ENCODE results near the gene SOAT2. TPM values are rescaled to one million over a fixed set of nuclear protein-coding genes. Genes with fewer than 3 reads are reported as not detected.
"Not testable (repeated sequence)": the region's sequence is repeated elsewhere in the genome, so short reads cannot be mapped to it uniquely, and the experiment has no call there.

Gene SOAT2
- total RNA-seq, 1 donor from 2014 or later = not detected

- no peak for DNase-seq (ENCODE audit: low read depth in 2 of 2)
Measured at GRCh38 chr12:53145383-53146260, 42.3 kb downstream of the SOAT2 start.

GRCh38 chr12:53147181-53147580 lies 43.9 kb downstream of the SOAT2 start:
- no peak for DNase-seq (ENCODE audit: low read depth in 2 of 2)

- DNase-seq (ENCODE audit: low read depth in 2 of 2) = no peak
Measured at GRCh38 chr12:53147653-53148052, 44.4 kb downstream of the SOAT2 start.

GRCh38 chr12:53151039-53151438 lies 47.8 kb downstream of the SOAT2 start:
- no peak for DNase-seq (ENCODE audit: low read depth in 2 of 2)

GRCh38 chr12:53152390-53152789 lies 49.1 kb downstream of the SOAT2 start:
- no peak for DNase-seq (ENCODE audit: low read depth in 2 of 2)

GRCh38 chr12:53159195-53159839 lies 56.0 kb downstream of the SOAT2 start:
- peak; percentile 81 to 84 for DNase-seq (ENCODE audit: low read depth in 2 of 2)

GRCh38 chr12:53160000-53160399 lies 56.7 kb downstream of the SOAT2 start:
- no peak for DNase-seq (ENCODE audit: low read depth in 2 of 2)

- no peak for DNase-seq (ENCODE audit: low read depth in 2 of 2)
Measured at GRCh38 chr12:53160673-53161072, 57.4 kb downstream of the SOAT2 start.

GRCh38 chr12:53161119-53161911 lies 58.0 kb downstream of the SOAT2 start:
- DNase-seq (ENCODE audit: low read depth in 2 of 2) = no peak

GRCh38 chr12:53163008-53163407 lies 59.7 kb downstream of the SOAT2 start:
- not testable (repeated sequence) for DNase-seq (ENCODE audit: low read depth in 2 of 2)

- no peak for DNase-seq (ENCODE audit: low read depth in 2 of 2)
Measured at GRCh38 chr12:53166837-53167236, 63.6 kb downstream of the SOAT2 start.

GRCh38 chr12:53169644-53170043 lies 66.4 kb downstream of the SOAT2 start:
- no peak for DNase-seq (ENCODE audit: low read depth in 2 of 2)

GRCh38 chr12:53170215-53170614 lies 66.9 kb downstream of the SOAT2 start:
- DNase-seq (ENCODE audit: low read depth in 2 of 2) = no peak

GRCh38 chr12:53170876-53171724 lies 67.8 kb downstream of the SOAT2 start:
- no peak for DNase-seq (ENCODE audit: low read depth in 2 of 2)

GRCh38 chr12:53171725-53172329 lies 68.5 kb downstream of the SOAT2 start:
- no peak for DNase-seq (ENCODE audit: low read depth in 2 of 2)

- no peak for DNase-seq (ENCODE audit: low read depth in 2 of 2)
Measured at GRCh38 chr12:53172352-53172751, 69.1 kb downstream of the SOAT2 start.

GRCh38 chr12:53173085-53173715 lies 69.9 kb downstream of the SOAT2 start:
- no peak for DNase-seq (ENCODE audit: low read depth in 2 of 2)
